Measurements from ENCODE around the gene FGF18.
"Not testable (repeated sequence)": the region's sequence is repeated elsewhere in the genome, so short reads cannot be mapped to it uniquely, and the experiment has no call there.

Gene FGF18, protein sequence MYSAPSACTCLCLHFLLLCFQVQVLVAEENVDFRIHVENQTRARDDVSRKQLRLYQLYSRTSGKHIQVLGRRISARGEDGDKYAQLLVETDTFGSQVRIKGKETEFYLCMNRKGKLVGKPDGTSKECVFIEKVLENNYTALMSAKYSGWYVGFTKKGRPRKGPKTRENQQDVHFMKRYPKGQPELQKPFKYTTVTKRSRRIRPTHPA

DNA sequence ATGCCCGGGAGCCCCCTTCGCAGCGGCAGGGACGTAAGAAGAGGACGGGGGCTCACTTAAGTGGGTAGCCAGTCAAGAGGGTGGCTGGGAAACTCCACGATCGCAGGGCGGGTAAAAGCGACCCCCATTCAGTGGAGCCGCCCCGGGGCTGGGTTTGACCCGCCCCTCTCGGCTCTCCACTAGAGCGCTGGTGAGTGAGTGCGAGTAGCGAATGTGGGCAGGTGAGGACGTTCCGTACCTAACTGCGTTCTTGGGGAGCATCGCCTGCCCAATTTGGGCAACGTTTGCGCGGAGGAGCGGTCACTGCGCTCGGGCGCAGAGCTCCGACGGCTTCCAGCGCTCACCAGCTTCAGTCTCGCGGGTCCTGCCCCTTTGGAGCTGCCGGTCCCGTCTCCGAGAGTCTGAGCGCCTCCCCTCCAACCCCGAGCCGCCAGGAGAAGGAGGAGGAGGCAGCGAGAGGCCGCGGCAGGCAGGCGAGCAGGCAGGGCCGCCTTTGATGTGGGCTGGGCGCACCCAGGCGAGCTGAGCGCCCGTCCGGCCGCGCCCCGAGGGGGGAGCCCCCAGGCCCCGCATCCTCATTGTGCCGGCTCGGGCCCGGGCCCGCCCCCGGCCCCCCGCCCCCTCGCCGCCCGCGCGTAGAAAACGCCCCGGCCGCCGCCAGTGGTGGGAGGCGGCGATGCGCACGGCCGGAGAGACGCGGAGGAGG lies at the start of gene FGF18:
FGF18 (plus strand) TSS at position 666 of the 706 bp plus-strand sequence. CDS start 553 bp downstream, outside the sequence.
- peak within 1 kb of the TSS; percentile 80 for H3K4me3 ChIP-seq (ENCODE audit: low read length)
- H3K9me3 ChIP-seq (ENCODE audit: control insufficient read depth, low read depth, low read length) = no peaks in the 10 kb centered on the region
- H3K27ac ChIP-seq (ENCODE audit: low read length) = no peak within 1 kb of the TSS
- no peaks in the 10 kb centered on the region for H3K36me3 ChIP-seq (ENCODE audit: control insufficient read depth, low read depth, low read length)
- H3K9ac ChIP-seq (ENCODE audit: low read length) = peak within 1 kb of the TSS; percentile 42
- peaks cover 42% of the 10 kb centered on the region for H3K27me3 ChIP-seq (ENCODE audit: control insufficient read depth, insufficient read depth, low read length)
- peaks cover 18% of the 10 kb centered on the region for H3K4me1 ChIP-seq (ENCODE audit: control insufficient read depth, low read depth, low read length)

DNA sequence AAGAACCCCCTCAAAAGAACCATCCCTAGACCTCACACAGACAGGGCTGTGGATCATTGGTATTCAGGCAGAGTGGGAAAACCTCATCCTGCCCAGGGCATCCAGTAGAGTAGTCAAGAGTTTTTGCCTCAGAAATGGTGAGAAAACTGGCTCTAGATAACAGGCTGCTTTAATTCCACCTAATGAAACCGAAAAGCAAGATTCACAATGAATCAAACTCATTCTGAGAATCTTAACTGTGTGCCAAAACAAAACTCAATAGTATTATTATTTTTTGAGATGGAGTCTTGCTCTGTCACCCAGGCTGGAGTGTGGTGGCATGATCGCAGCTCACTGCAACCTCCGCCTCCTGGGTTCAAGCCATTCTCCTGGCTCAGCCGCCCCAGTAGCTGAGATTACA lies 49.5 kb upstream of the FGF18 start:
- H3K9ac ChIP-seq (ENCODE audit: low read length) = no peak overlapping the region
- no peak overlapping the region for H3K27ac ChIP-seq (ENCODE audit: low read length)
- H3K9me3 ChIP-seq (ENCODE audit: control insufficient read depth, low read depth, low read length) = no peaks in the 10 kb centered on the region
- H3K27me3 ChIP-seq (ENCODE audit: control insufficient read depth, insufficient read depth, low read length) = no peaks in the 10 kb centered on the region
- H3K36me3 ChIP-seq (ENCODE audit: control insufficient read depth, low read depth, low read length) = no peaks in the 10 kb centered on the region
- H3K4me3 ChIP-seq (ENCODE audit: low read length) = no peak overlapping the region
- no peaks in the 10 kb centered on the region for H3K4me1 ChIP-seq (ENCODE audit: control insufficient read depth, low read depth, low read length)

DNA sequence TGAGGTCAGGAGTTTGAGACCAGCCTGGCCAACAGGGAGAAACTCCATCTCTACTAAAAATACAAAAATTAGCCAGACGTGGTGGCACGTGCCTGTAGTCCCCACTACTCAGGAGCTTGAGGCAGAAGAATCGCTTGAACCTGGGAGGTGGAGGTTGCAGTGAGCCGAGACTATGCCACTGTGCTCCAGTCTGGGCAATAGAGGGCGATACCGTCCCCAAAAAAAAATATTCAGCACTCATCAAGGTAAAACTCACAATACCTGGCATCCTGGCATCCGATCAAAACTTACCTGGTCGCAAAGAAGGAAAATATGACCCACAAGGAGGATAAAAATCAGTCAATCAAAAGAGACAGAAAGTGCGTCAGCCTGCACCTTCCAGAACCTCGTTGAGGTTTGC lies 48.6 kb upstream of the FGF18 start:
- not testable (repeated sequence) for H3K9ac ChIP-seq (ENCODE audit: low read length); H3K4me3 ChIP-seq (ENCODE audit: low read length); H3K4me1 ChIP-seq (ENCODE audit: control insufficient read depth, low read depth, low read length); H3K9me3 ChIP-seq (ENCODE audit: control insufficient read depth, low read depth, low read length); H3K27ac ChIP-seq (ENCODE audit: low read length); H3K36me3 ChIP-seq (ENCODE audit: control insufficient read depth, low read depth, low read length); H3K27me3 ChIP-seq (ENCODE audit: control insufficient read depth, insufficient read depth, low read length)

GRCh38 chr5:171371326-171371725 lies 48.1 kb upstream of the FGF18 start:
- Histone ChIP-seq H3K4me1 (ENCODE audit: control insufficient read depth, low read depth, low read length) (no peaks in the 10 kb centered on the region), H3K27me3 (ENCODE audit: control insufficient read depth, insufficient read depth, low read length) (no peaks in the 10 kb centered on the region), H3K9me3 (ENCODE audit: control insufficient read depth, low read depth, low read length) (no peaks in the 10 kb centered on the region), H3K36me3 (ENCODE audit: control insufficient read depth, low read depth, low read length) (no peaks in the 10 kb centered on the region), H3K27ac (ENCODE audit: low read length) (no peak overlapping the region), H3K4me3 (ENCODE audit: low read length) (no peak overlapping the region), H3K9ac (ENCODE audit: low read length) (no peak overlapping the region)

DNA sequence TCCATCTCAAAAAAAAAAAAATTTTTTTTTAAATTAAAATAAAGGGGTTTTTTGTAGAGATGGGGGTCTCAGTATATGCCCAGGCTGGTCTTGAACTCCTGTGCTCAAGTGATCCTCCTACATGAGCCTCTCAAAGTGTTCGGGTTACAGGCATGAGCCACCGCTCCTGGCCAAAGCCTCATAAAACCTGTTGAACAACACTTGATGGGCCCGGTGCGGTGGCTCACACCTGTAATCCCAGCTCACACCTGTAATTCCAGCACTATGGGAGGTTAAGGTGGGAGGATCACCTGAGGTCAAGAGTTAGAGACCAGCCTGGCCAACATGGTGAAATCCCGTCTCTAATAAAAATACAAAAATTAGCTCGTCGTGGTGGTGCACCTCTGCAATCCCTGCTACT lies 39.5 kb upstream of the FGF18 start:
- H3K36me3 ChIP-seq (ENCODE audit: control insufficient read depth, low read depth, low read length) = no peaks in the 10 kb centered on the region
- no peak overlapping the region for H3K27ac ChIP-seq (ENCODE audit: low read length)
- H3K4me1 ChIP-seq (ENCODE audit: control insufficient read depth, low read depth, low read length) = no peaks in the 10 kb centered on the region
- H3K9me3 ChIP-seq (ENCODE audit: control insufficient read depth, low read depth, low read length) = no peaks in the 10 kb centered on the region
- H3K27me3 ChIP-seq (ENCODE audit: control insufficient read depth, insufficient read depth, low read length) = no peaks in the 10 kb centered on the region
- H3K9ac ChIP-seq (ENCODE audit: low read length) = no peak overlapping the region
- H3K4me3 ChIP-seq (ENCODE audit: low read length) = no peak overlapping the region

DNA sequence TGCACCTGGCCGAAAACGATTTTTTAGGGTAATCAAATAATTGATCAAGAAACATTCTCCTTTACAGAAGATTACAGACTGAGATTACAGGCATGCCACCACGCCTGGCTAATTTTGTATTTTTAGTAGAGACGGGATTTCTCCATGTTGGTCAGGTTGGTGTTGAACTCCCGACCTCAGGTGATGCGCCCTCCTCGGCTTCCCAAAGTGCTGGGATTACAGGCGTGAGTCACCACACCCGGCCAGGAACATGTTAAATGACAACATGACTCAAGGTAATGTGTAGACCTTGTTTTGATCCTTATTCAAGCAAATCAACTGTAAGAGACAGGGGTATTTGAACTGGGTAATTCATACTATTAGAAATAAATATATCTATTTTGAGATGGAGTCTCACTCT lies 35.0 kb upstream of the FGF18 start:
- H3K36me3 ChIP-seq (ENCODE audit: control insufficient read depth, low read depth, low read length); H3K27ac ChIP-seq (ENCODE audit: low read length); H3K9me3 ChIP-seq (ENCODE audit: control insufficient read depth, low read depth, low read length); H3K4me3 ChIP-seq (ENCODE audit: low read length); H3K9ac ChIP-seq (ENCODE audit: low read length); H3K4me1 ChIP-seq (ENCODE audit: control insufficient read depth, low read depth, low read length); H3K27me3 ChIP-seq (ENCODE audit: control insufficient read depth, insufficient read depth, low read length): not testable (repeated sequence)

- H3K36me3 ChIP-seq (ENCODE audit: control insufficient read depth, low read depth, low read length) = peaks cover 13% of the 10 kb centered on the region
- not testable (repeated sequence) for H3K27me3 ChIP-seq (ENCODE audit: control insufficient read depth, insufficient read depth, low read length); H3K4me3 ChIP-seq (ENCODE audit: low read length); H3K27ac ChIP-seq (ENCODE audit: low read length); H3K4me1 ChIP-seq (ENCODE audit: control insufficient read depth, low read depth, low read length); H3K9ac ChIP-seq (ENCODE audit: low read length); H3K9me3 ChIP-seq (ENCODE audit: control insufficient read depth, low read depth, low read length)
These were observed 34.4 kb upstream of the FGF18 start for GRCh38 chr5:171384999-171385398.

GRCh38 chr5:171386006-171386671 lies 33.3 kb upstream of the FGF18 start:
- Histone ChIP-seq H3K9ac (ENCODE audit: low read length) (no peak overlapping the region), H3K4me3 (ENCODE audit: low read length) (peak overlapping the region; percentile 89), H3K27ac (ENCODE audit: low read length) (no peak overlapping the region)

DNA sequence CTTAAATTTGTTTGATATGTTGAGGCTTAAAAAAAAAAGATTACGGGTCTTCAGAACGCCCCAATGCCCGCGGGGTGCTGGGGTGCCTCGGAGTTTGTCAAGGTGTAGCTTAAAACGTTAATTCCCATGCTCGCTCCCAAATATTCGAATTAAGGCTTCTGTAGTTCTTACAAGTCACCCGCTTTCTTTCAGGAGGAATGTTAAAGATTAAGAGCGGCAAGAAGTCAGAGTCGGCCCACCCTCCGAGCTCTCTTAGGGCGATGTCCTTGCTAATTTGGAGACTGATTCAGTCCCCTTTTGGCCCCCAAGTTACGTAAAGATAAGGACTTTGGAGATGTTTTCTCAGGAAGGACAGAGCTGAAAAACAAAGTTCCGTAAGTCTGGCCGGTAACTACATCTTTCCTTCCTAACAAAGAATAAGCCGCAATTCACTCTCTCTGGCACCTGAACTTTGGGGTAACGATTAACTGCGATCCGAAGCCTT lies 32.5 kb upstream of the FGF18 start:
- Histone ChIP-seq H3K9ac (ENCODE audit: low read length) (peak overlapping the region; percentile 99), H3K4me3 (ENCODE audit: low read length) (peak overlapping the region; percentile 89), H3K4me1 (ENCODE audit: control insufficient read depth, low read depth, low read length) (peaks cover 12% of the 10 kb centered on the region), H3K36me3 (ENCODE audit: control insufficient read depth, low read depth, low read length) (peaks cover 32% of the 10 kb centered on the region), H3K27me3 (ENCODE audit: control insufficient read depth, insufficient read depth, low read length) (no peaks in the 10 kb centered on the region), H3K9me3 (ENCODE audit: control insufficient read depth, low read depth, low read length) (no peaks in the 10 kb centered on the region), H3K27ac (ENCODE audit: low read length) (peak overlapping the region; percentile 98)

More at GRCh38 chr5:171386006-171386671, 33.3 kb upstream of the FGF18 start:
- peaks cover 25% of the 10 kb centered on the region for H3K36me3 ChIP-seq (ENCODE audit: control insufficient read depth, low read depth, low read length)
- H3K4me1 ChIP-seq (ENCODE audit: control insufficient read depth, low read depth, low read length) = peaks cover 10% of the 10 kb centered on the region
- no peaks in the 10 kb centered on the region for H3K27me3 ChIP-seq (ENCODE audit: control insufficient read depth, insufficient read depth, low read length)
- no peaks in the 10 kb centered on the region for H3K9me3 ChIP-seq (ENCODE audit: control insufficient read depth, low read depth, low read length)

- no peaks in the 10 kb centered on the region for H3K27me3 ChIP-seq (ENCODE audit: control insufficient read depth, insufficient read depth, low read length)
- H3K36me3 ChIP-seq (ENCODE audit: control insufficient read depth, low read depth, low read length) = peaks cover 38% of the 10 kb centered on the region
- H3K9ac ChIP-seq (ENCODE audit: low read length) = peak within 1 kb of the TSS; percentile 99
- H3K27ac ChIP-seq (ENCODE audit: low read length) = peak within 1 kb of the TSS; percentile 98
- H3K4me1 ChIP-seq (ENCODE audit: control insufficient read depth, low read depth, low read length) = peaks cover 12% of the 10 kb centered on the region
- H3K9me3 ChIP-seq (ENCODE audit: control insufficient read depth, low read depth, low read length) = no peaks in the 10 kb centered on the region
- peak within 1 kb of the TSS; percentile 89 for H3K4me3 ChIP-seq (ENCODE audit: low read length)
These were observed 32.0 kb upstream of the FGF18 start, which contains the start of gene NPM1 for GRCh38 chr5:171387345-171387969. NPM1 (plus strand) TSS chr5:171387849; CDS start chr5:171387949, 100 bp downstream.

Measured in iPS-18a (cell line).